ENCODE data around the gene P4HA2. TPM values are rescaled to one million over a fixed set of nuclear protein-coding genes. Genes with fewer than 3 reads are reported as not detected.

P4HA2 gene
- polyA plus RNA-seq, 1 donor (not counting 4 experiments of a cell fraction or from before 2014, with no cell fraction given) = 93.6 TPM

- Histone ChIP-seq H3K4me2 (ENCODE audit: control insufficient read depth, extremely low read depth, insufficient read depth, low read depth, low read length) (no peak overlapping the region), H3K4me1 (ENCODE audit: control insufficient read depth, extremely low read depth, insufficient read depth, low read length) (peaks cover 3% of the 10 kb centered on the region), H3K79me2 (ENCODE audit: control insufficient read depth, insufficient read depth, low read length) (no peaks in the 10 kb centered on the region), H3K27ac (ENCODE audit: control insufficient read depth, insufficient read depth, low read length) (no peak overlapping the region), H3K36me3 (ENCODE audit: control insufficient read depth in 2 of 2, extremely low read depth in 1 of 2, insufficient read depth in 2 of 2, low read length in 2 of 2) (no peaks in the 10 kb centered on the region), H2AFZ (ENCODE audit: control insufficient read depth, low read length) (no peak overlapping the region), H4K20me1 (ENCODE audit: control insufficient read depth, extremely low read depth, insufficient read depth, low read length) (no peaks in the 10 kb centered on the region), H3K9ac (ENCODE audit: control insufficient read depth, extremely low read depth, insufficient read depth, low read length) (no peak overlapping the region), H3K27me3 (ENCODE audit: control insufficient read depth, extremely low read depth, insufficient read depth, low read length) (no peaks in the 10 kb centered on the region), H3K4me3 (ENCODE audit: control insufficient read depth in 2 of 3, extremely low read depth in 1 of 3, insufficient read depth in 2 of 3, low read depth in 1 of 3, low read length in 3 of 3) (no peak overlapping the region), H3K9me1 (ENCODE audit: control insufficient read depth, extremely low read depth, insufficient read depth, low read length) (no peaks in the 10 kb centered on the region), H3K9me3 (ENCODE audit: control insufficient read depth, low read depth, low read length) (no peaks in the 10 kb centered on the region)
- no peak for TF ChIP-seq CTCF (optimal IDR thresholded peaks at IDR 0.05 in 1 of 3, IDR thresholded peaks at IDR 0.05 in 1 of 3, conservative IDR thresholded peaks at IDR 0.05 in 1 of 3; ENCODE audit: extremely low read depth in 1 of 3, insufficient read depth in 2 of 3, low read length in 3 of 3)
- TF ChIP-seq EZH2 (IDR thresholded peaks at IDR 0.05; ENCODE audit: low read length) = no peak
- dilution Hi-C loops (cut with MboI; ENCODE audit: extremely low pct_ligation_motif_present, low sequenced_read_pairs) = no loop called here
- DNase-seq (ENCODE audit: low read depth, low spot score) (no peak), FAIRE-seq (no peak)
Observed at GRCh38 chr5:132243366-132243977, 15.8 kb upstream of the P4HA2 start.

GRCh38 chr5:132239776-132240175 is 12.1 kb upstream of the P4HA2 start:
- peaks cover 3% of the 10 kb centered on the region for H3K4me1 ChIP-seq (ENCODE audit: control insufficient read depth, extremely low read depth, insufficient read depth, low read length)
- H3K27ac ChIP-seq (ENCODE audit: control insufficient read depth, insufficient read depth, low read length) = no peak overlapping the region
- H3K9ac ChIP-seq (ENCODE audit: control insufficient read depth, extremely low read depth, insufficient read depth, low read length) = no peak overlapping the region
- no peak overlapping the region for H3K4me2 ChIP-seq (ENCODE audit: control insufficient read depth, extremely low read depth, insufficient read depth, low read depth, low read length)
- FAIRE-seq (no peak), DNase-seq (ENCODE audit: low read depth, low spot score) (no peak)
- no peaks in the 10 kb centered on the region for H3K27me3 ChIP-seq (ENCODE audit: control insufficient read depth, extremely low read depth, insufficient read depth, low read length)
- dilution Hi-C loops (cut with MboI; ENCODE audit: extremely low pct_ligation_motif_present, low sequenced_read_pairs) = no loop called here
- H2AFZ ChIP-seq (ENCODE audit: control insufficient read depth, low read length) = no peak overlapping the region
- TF ChIP-seq CTCF (optimal IDR thresholded peaks at IDR 0.05 in 1 of 3, IDR thresholded peaks at IDR 0.05 in 1 of 3, conservative IDR thresholded peaks at IDR 0.05 in 1 of 3; ENCODE audit: extremely low read depth in 1 of 3, insufficient read depth in 2 of 3, low read length in 3 of 3) = no peak
- TF ChIP-seq EZH2 (IDR thresholded peaks at IDR 0.05; ENCODE audit: low read length) = no peak
- no peaks in the 10 kb centered on the region for H4K20me1 ChIP-seq (ENCODE audit: control insufficient read depth, extremely low read depth, insufficient read depth, low read length)
- no peaks in the 10 kb centered on the region for H3K9me3 ChIP-seq (ENCODE audit: control insufficient read depth, low read depth, low read length)
- no peak overlapping the region for H3K4me3 ChIP-seq (ENCODE audit: control insufficient read depth in 2 of 3, extremely low read depth in 1 of 3, insufficient read depth in 2 of 3, low read depth in 1 of 3, low read length in 3 of 3)
- H3K79me2 ChIP-seq (ENCODE audit: control insufficient read depth, insufficient read depth, low read length) = no peaks in the 10 kb centered on the region
- H3K9me1 ChIP-seq (ENCODE audit: control insufficient read depth, extremely low read depth, insufficient read depth, low read length) = no peaks in the 10 kb centered on the region
- H3K36me3 ChIP-seq (ENCODE audit: control insufficient read depth in 2 of 2, extremely low read depth in 1 of 2, insufficient read depth in 2 of 2, low read length in 2 of 2) = no peaks in the 10 kb centered on the region
